B cell (primary cell): Measurements from ENCODE around the gene CDK13. TPM values are rescaled to one million over a fixed set of nuclear protein-coding genes. Genes with fewer than 3 reads are reported as not detected.

ENCODE experiments used
- ATAC-seq: fragments of 200-7000 bp; cut with Tn5 transposase; one replicate; pipeline ENCODE4 v1.10.0; 2021; ENCODE audit warnings: low read depth, mild to moderate bottlenecking, moderate number of reproducible peaks, moderate library complexity
- CTCF ChIA-PET: fragments of 350-600 bp; sonication (Branson Sonifier 250); formaldehyde crosslinking; loops from one replicate; lab custom pipeline; 2021; ENCODE audit warnings: antibody characterized with exemption, inconsistent platforms; lab: Charles Lee
- POLR2A ChIA-PET: fragments of 350-600 bp; sonication (Branson Sonifier 250); formaldehyde crosslinking; loops from one replicate; lab custom pipeline; 2021; ENCODE audit warnings: antibody characterized with exemption; lab: Charles Lee
- DNase-seq: peaks from one replicate; pipeline ENCODE4 v3.0.0; 2013
- H2AFZ ChIP-seq: 2 replicates; pipeline ENCODE4 v1.6.1; 2012; ENCODE audit warnings: mild to moderate bottlenecking, low read depth, low read length; ENCODE audit not compliant: insufficient read depth, poor library complexity, severe bottlenecking
- H3K27ac ChIP-seq, 2 donors: 1 replicate in 1 of 2; 2 replicates in 1 of 2; pipeline ENCODE4 v1.5.1; 2012 to 2013; ENCODE audit warnings: low read length in 2 of 2, mild to moderate bottlenecking in 2 of 2, moderate library complexity in 1 of 2
- H3K27me3 ChIP-seq, 4 experiments: fragments of 200-600 bp in 1 of 4; sonication (generic) in 1 of 4; replicated peaks in 1 of 4; 1 replicate in 2 of 4; 2 replicates in 2 of 4; pipeline versions ENCODE4 v1.6.1 to v1.7.0; 2013 to 2016; ENCODE audit warnings: low read length in 3 of 4, mild to moderate bottlenecking in 2 of 4, mixed read lengths in 1 of 4, moderate library complexity in 1 of 4; ENCODE audit not compliant: insufficient read depth in 4 of 4, control insufficient read depth in 3 of 4; ENCODE audit errors: control extremely low read depth in 1 of 4
- H3K36me3 ChIP-seq, 2 experiments: replicated peaks in 1 of 2; 1 replicate in 1 of 2; 2 replicates in 1 of 2; pipeline versions ENCODE4 v1.6.1 to v1.7.1; 2013; ENCODE audit warnings: low read length in 1 of 2; ENCODE audit not compliant: insufficient read depth in 2 of 2, control insufficient read depth in 1 of 2; ENCODE audit errors: control extremely low read depth in 1 of 2, extremely low read depth in 1 of 2
- H3K4me1 ChIP-seq, 2 donors: fragments of 200-600 bp in 1 of 2; sonication (generic) in 1 of 2; 1 replicate in 1 of 2; 2 replicates in 1 of 2; pipeline versions ENCODE4 v1.5.1 to v1.6.1; 2013 to 2017; ENCODE audit warnings: low read length in 2 of 2; ENCODE audit not compliant: control insufficient read depth in 2 of 2, insufficient read depth in 2 of 2
- H3K4me2 ChIP-seq: replicated peaks from 2 replicates; pipeline ENCODE3; 2012; ENCODE audit warnings: mild to moderate bottlenecking, low read depth, low read length; ENCODE audit not compliant: poor library complexity, severe bottlenecking
- H3K4me3 ChIP-seq, 5 experiments: fragments of 200-600 bp in 1 of 5; sonication (generic) in 1 of 5; 1 replicate in 3 of 5; 2 replicates in 2 of 5; pipeline versions ENCODE4 v1.5.1 to v1.7.0; 2011 to 2016; ENCODE audit warnings: low read length in 4 of 5, mild to moderate bottlenecking in 4 of 5, low read depth in 2 of 5, control low read depth in 1 of 5, moderate library complexity in 1 of 5; ENCODE audit not compliant: insufficient read depth in 1 of 5; ENCODE audit errors: control extremely low read depth in 1 of 5, extremely low read depth in 1 of 5
- H3K79me2 ChIP-seq: fragments of 200-600 bp; sonication (generic); one replicate; pipeline ENCODE4 v1.6.0; 2016; ENCODE audit warnings: low read length; ENCODE audit not compliant: control insufficient read depth, insufficient read depth
- H3K9ac ChIP-seq: fragments of 200-600 bp; sonication (generic); 2 replicates; pipeline ENCODE4 v1.6.1; 2017; ENCODE audit warnings: mild to moderate bottlenecking, low read length, moderate library complexity
- H3K9me3 ChIP-seq, 3 donors: one replicate each; pipeline versions ENCODE4 v1.6.1 to v1.7.1; 2013; ENCODE audit warnings: low read length in 2 of 3; ENCODE audit not compliant: control insufficient read depth in 2 of 3, insufficient read depth in 1 of 3; ENCODE audit errors: control extremely low read depth in 1 of 3
- H4K20me1 ChIP-seq: 2 replicates; pipeline ENCODE4 v1.6.0; 2012; ENCODE audit warnings: mild to moderate bottlenecking, low read length; ENCODE audit not compliant: insufficient read depth, control insufficient read depth, poor library complexity, severe bottlenecking
- H3K27ac Mint-ChIP-seq: one replicate; pipeline ENCODE4 v1.8.0; 2021; ENCODE audit warnings: mixed read lengths
- H3K27me3 Mint-ChIP-seq: one replicate; pipeline ENCODE4 v1.8.0; 2021; ENCODE audit warnings: mixed read lengths
- H3K4me1 Mint-ChIP-seq: one replicate; pipeline ENCODE4 v1.8.0; 2021; ENCODE audit warnings: mixed read lengths
- H3K4me3 Mint-ChIP-seq: one replicate; pipeline ENCODE4 v1.8.0; 2021; ENCODE audit warnings: mixed read lengths
- H3K9me3 Mint-ChIP-seq: one replicate; pipeline ENCODE4 v1.8.0; 2022; ENCODE audit warnings: mixed read lengths; ENCODE audit not compliant: insufficient read depth
- CTCF ChIP-seq: fragments of 200-600 bp; IDR thresholded peaks from one replicate; pipeline ENCODE4 v1.8.0; 2022; ENCODE audit warnings: antibody characterized with exemption, mild to moderate bottlenecking
- EZH2 ChIP-seq: IDR thresholded peaks from 2 replicates; pipeline ENCODE4 v1.6.1; 2012; ENCODE audit warnings: borderline replicate concordance, low read depth, mild to moderate bottlenecking, moderate library complexity, low read length; ENCODE audit not compliant: insufficient read depth, poor library complexity, severe bottlenecking
- WGBS: methylation state at CpG from one replicate; pipeline ENCODE4 v1.1.5; 2013; ENCODE audit warnings: missing lambda C conversion rate; ENCODE audit not compliant: insufficient coverage; 5-methylcytosine and 5-hydroxymethylcytosine counted together
- intact Hi-C: fragments of 100-400 bp; cut with micrococcal nuclease; formaldehyde crosslinking; loops from one replicate; pipeline ENCODE4 v1.10.0; 2022
- polyA plus RNA-seq: library from polyadenylated mRNA; depleted of rRNA; stranded (reverse); fragments of >200 nt; gene quantifications from 2 replicates; pipeline ENCODE4 v1.2.3, GENCODE V29; 2012
- total RNA-seq, 2 donors: library from RNA; stranded (reverse); fragments of 120-200 nt in 1 of 2; gene quantifications; 1 replicate in 1 of 2; 2 replicates in 1 of 2; pipeline versions ENCODE4 v1.2.3 to v1.2.4, GENCODE V29; 2013 to 2022

Gene CDK13
- total and polyA plus RNA-seq, 2 donors (not counting 1 experiment from before 2014, with no cell fraction given) = 56.1 to 146 TPM

DNA sequence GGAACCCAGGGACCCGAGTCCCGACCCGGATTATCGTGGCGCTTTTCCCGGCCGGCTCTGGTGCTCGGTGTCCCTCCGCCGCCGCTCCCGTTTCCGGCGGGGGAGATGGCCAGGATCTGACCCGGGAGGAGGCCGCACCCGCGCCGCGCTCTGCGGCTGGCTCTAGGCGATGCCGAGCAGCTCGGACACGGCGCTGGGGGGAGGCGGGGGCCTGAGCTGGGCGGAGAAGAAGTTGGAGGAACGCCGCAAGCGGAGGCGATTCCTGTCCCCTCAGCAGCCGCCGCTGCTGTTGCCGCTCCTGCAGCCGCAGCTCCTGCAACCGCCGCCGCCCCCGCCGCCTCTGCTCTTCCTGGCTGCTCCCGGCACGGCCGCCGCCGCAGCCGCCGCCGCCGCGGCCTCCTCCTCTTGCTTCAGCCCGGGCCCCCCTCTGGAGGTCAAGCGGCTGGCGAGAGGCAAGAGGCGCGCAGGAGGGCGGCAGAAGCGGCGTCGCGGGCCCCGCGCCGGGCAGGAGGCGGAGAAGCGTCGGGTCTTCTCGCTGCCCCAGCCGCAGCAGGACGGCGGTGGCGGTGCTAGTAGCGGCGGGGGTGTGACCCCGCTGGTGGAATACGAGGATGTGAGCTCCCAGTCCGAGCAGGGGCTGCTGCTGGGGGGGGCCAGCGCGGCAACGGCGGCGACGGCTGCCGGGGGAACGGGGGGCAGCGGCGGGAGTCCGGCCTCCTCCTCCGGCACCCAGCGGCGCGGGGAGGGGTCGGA lies 593 bp downstream of the CDK13 start:
- Histone ChIP-seq H4K20me1 (peaks cover 51% of the 10 kb centered on the region), H3K9me3 (no peaks in the 10 kb centered on the region), H3K79me2 (peaks cover 51% of the 10 kb centered on the region), H3K36me3 (no peaks in the 10 kb centered on the region), H3K4me2 (peak overlapping the region; percentile 87), H3K27me3 (no peaks in the 10 kb centered on the region), H3K9ac (peak overlapping the region; percentile 92), H2AFZ (peak overlapping the region; percentile 77), H3K4me3 (peak overlapping the region in 4 of 5 experiments; percentile 77 to 98 (median 94)), H3K4me1 (peaks cover 29 to 40% of the 10 kb centered on the region in 2 donors), H3K27ac (peak overlapping the region; percentile 98)
- WGBS = under 1% methylated on average over 93 of the region's 93 CpGs
- ATAC-seq (no peak), DNase-seq (peak; percentile 66)
- TF ChIP-seq CTCF = no peak
- no peak for TF ChIP-seq EZH2
- peak overlapping the region; percentile 94 for H3K4me3 Mint-ChIP-seq
- no peaks in the 10 kb centered on the region for H3K27me3 Mint-ChIP-seq
- POLR2A ChIA-PET = interaction anchor here (0.8 to 1.6 kb wide), 3 partner anchors 47 to 362 kb away, joined by 3 to 8 read pairs (median 3); partner anchors contain the start of genes MPLKIP and SUGCT
- intact Hi-C loops = loop anchor here (1.0 to 5.0 kb wide), 7 partner anchors 42 to 1773 kb away; partner anchors contain the start of genes STARD3NL, VPS41 and YAE1
- H3K27ac Mint-ChIP-seq = peak overlapping the region; percentile 99
- CTCF ChIA-PET = interaction anchor here (0.5 to 9.4 kb wide), 6 partner anchors 27 to 106 kb away, joined by 3 to 121 read pairs (median 9); no protein-coding TSS in a partner anchor
- H3K9me3 Mint-ChIP-seq = no peaks in the 10 kb centered on the region
- peaks cover 52% of the 10 kb centered on the region for H3K4me1 Mint-ChIP-seq
